Measurements from ENCODE around the gene USP7. TPM values are rescaled to one million over a fixed set of nuclear protein-coding genes. Genes with fewer than 3 reads are reported as not detected.

The USP7 gene
- total and polyA plus RNA-seq, 10 of the 15 experiments (the other 5 are each of a cell fraction or from before 2014, with no cell fraction given): 16.2 to 133 (median 60.5) TPM

- TF ChIP-seq CTCF (IDR thresholded peaks at IDR 0.05 in 2 of 3, conservative IDR thresholded peaks at IDR 0.05 in 1 of 3; ENCODE audit: control insufficient read depth in 2 of 3, extremely low read depth in 1 of 3, insufficient read depth in 1 of 3, low read depth in 3 of 3, low read length in 3 of 3) (no peak), IKZF1 (conservative IDR thresholded peaks at IDR 0.05) (no peak), SMC3 (IDR thresholded peaks at IDR 0.05; ENCODE audit: borderline replicate concordance, low read length) (no peak), SRF (IDR thresholded peaks at IDR 0.05; ENCODE audit: low read depth in 2 of 2, low read length in 2 of 2) (no peak), POLR2AphosphoS2 (IDR thresholded peaks at IDR 0.05; ENCODE audit: low read depth, low read length) (0 out of 2 replicates have a peak, but pooled peaks have one; percentile 19), POLR2A (IDR thresholded peaks at IDR 0.05; ENCODE audit: low read depth, low read length) (peak; percentile 54), BCL11A (IDR thresholded peaks at IDR 0.05; ENCODE audit: low read depth, low read length) (no peak), HCFC1 (IDR thresholded peaks at IDR 0.05; ENCODE audit: low read length) (no peak), ZBTB40 (IDR thresholded peaks at IDR 0.05; ENCODE audit: borderline replicate concordance) (no peak), POLR2AphosphoS5 (IDR thresholded peaks at IDR 0.05; ENCODE audit: low read length) (0 out of 2 replicates have a peak, but pooled peaks have one; percentile 5), ZBTB4 (CRISPR knock-in tag; IDR thresholded peaks at IDR 0.05) (no peak), BMI1 (IDR thresholded peaks at IDR 0.05; ENCODE audit: borderline replicate concordance) (no peak), KAT2A (conservative IDR thresholded peaks at IDR 0.05; ENCODE audit: control insufficient read depth, low read depth, low read length) (no peak), BHLHE40 (IDR thresholded peaks at IDR 0.05; ENCODE audit: borderline replicate concordance in 1 of 2, low read depth in 2 of 2, low read length in 1 of 2) (no peak), SMARCA5 (IDR thresholded peaks at IDR 0.05) (no peak), REST (IDR thresholded peaks at IDR 0.05; ENCODE audit: low read depth, low read length) (no peak), NRF1 (conservative IDR thresholded peaks at IDR 0.05; ENCODE audit: low read depth, low read length) (no peak)
Measured at GRCh38 chr16:8850279-8850885, 113.3 kb downstream of the USP7 start (continued).

Measured in GM12878 (cell line).